ENCODE results near the gene TSGA10IP. TPM values are rescaled to one million over a fixed set of nuclear protein-coding genes. Genes with fewer than 3 reads are reported as not detected.

TSGA10IP gene
- total RNA-seq, 1 donor from 2014 or later = not detected

DNA sequence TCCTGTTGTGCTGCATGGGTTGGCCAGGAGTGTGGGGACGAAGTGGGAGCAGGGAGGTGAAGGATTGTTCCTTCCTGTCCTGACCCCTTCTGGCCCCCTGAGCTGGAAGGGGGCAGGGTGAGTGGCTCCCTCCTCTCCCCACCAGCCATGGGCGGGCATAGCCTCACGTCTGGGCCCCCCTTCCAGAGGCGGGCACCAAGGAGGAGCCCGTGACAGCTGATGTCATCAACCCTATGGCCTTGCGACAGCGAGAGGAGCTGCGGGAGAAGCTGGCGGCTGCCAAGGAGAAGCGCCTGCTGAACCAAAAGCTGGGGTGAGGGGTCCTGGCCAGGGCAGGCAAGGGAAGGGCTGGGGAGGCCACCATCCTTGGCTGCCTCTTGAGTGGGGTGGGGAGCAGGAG, 19.6 kb downstream of the TSGA10IP start:
- Mint-ChIP-seq H3K27me3 (no peaks in the 10 kb centered on the region), H3K4me3 (ENCODE audit: low read depth) (no peak overlapping the region), H3K4me1 (ENCODE audit: low read depth) (peaks cover 15% of the 10 kb centered on the region), H3K27ac (no peak overlapping the region), H3K36me3 (ENCODE audit: insufficient read depth) (peaks cover 14% of the 10 kb centered on the region), H3K9me3 (ENCODE audit: low read depth) (no peaks in the 10 kb centered on the region)
- DNase-seq (ENCODE audit: low spot score, unreplicated experiment) = no peak
- TF ChIP-seq CTCF (IDR thresholded peaks at IDR 0.05; ENCODE audit: unreplicated experiment) = no peak

GRCh38 chr11:65965986-65966762, 20.9 kb downstream of the TSGA10IP start:
- no peak for DNase-seq (ENCODE audit: low spot score, unreplicated experiment)
- Mint-ChIP-seq H3K4me1 (ENCODE audit: low read depth) (peaks cover 13% of the 10 kb centered on the region), H3K27ac (no peak overlapping the region), H3K36me3 (ENCODE audit: insufficient read depth) (peaks cover 17% of the 10 kb centered on the region), H3K27me3 (no peaks in the 10 kb centered on the region), H3K9me3 (ENCODE audit: low read depth) (no peaks in the 10 kb centered on the region), H3K4me3 (ENCODE audit: low read depth) (no peak overlapping the region)
- TF ChIP-seq CTCF (IDR thresholded peaks at IDR 0.05; ENCODE audit: unreplicated experiment) = no peak

DNA sequence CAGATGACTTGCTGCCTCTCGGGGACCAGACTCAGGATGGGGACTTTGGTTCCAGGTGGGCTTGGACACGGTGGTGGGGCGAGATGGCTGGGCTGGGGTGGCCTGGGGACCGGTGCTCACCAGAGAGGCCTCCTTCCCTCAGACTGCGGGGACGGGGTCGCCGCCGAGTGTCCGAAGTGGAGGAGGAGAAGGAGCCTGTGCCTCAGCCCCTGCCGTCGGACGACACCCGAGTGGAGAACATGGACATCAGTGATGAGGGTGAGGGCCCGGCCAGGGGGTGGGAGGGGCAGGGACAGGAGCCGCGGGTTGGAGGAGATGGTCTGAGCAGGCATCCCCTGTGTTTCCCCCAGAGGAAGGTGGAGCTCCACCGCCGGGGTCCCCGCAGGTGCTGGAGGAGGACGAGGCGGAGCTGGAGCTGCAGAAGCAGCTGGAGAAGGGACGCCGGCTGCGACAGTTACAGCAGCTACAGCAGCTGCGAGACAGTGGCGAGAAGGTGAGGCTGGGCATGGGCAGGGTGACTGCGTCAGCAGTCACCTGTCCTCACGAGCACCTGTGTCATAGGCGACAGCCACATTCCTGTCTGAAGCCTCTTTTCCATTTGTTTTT, 22.2 kb downstream of the TSGA10IP start:
- Mint-ChIP-seq H3K9me3 (ENCODE audit: low read depth) (no peaks in the 10 kb centered on the region), H3K27ac (no peak overlapping the region)
- no peak for DNase-seq (ENCODE audit: low spot score, unreplicated experiment)

GRCh38 chr11:65968600-65969482, 23.6 kb downstream of the TSGA10IP start:
- H3K4me1 Mint-ChIP-seq (ENCODE audit: low read depth) = no peaks in the 10 kb centered on the region
- H3K27ac Mint-ChIP-seq = peak overlapping the region; percentile 50
- H3K9me3 Mint-ChIP-seq (ENCODE audit: low read depth) = no peaks in the 10 kb centered on the region
- H3K36me3 Mint-ChIP-seq (ENCODE audit: insufficient read depth) = peaks cover 23% of the 10 kb centered on the region
- no peak for DNase-seq (ENCODE audit: low spot score, unreplicated experiment)
- H3K27me3 Mint-ChIP-seq = no peaks in the 10 kb centered on the region
- no peak for TF ChIP-seq CTCF (IDR thresholded peaks at IDR 0.05; ENCODE audit: unreplicated experiment)
- no peak overlapping the region for H3K4me3 Mint-ChIP-seq (ENCODE audit: low read depth)

More for the DNA sequence above, 22.2 kb downstream of the TSGA10IP start:
- Mint-ChIP-seq H3K27me3 (no peaks in the 10 kb centered on the region), H3K4me3 (ENCODE audit: low read depth) (no peak overlapping the region), H3K4me1 (ENCODE audit: low read depth) (peaks cover 8% of the 10 kb centered on the region), H3K36me3 (ENCODE audit: insufficient read depth) (peaks cover 22% of the 10 kb centered on the region)
- TF ChIP-seq CTCF (IDR thresholded peaks at IDR 0.05; ENCODE audit: unreplicated experiment) = no peak

DNA sequence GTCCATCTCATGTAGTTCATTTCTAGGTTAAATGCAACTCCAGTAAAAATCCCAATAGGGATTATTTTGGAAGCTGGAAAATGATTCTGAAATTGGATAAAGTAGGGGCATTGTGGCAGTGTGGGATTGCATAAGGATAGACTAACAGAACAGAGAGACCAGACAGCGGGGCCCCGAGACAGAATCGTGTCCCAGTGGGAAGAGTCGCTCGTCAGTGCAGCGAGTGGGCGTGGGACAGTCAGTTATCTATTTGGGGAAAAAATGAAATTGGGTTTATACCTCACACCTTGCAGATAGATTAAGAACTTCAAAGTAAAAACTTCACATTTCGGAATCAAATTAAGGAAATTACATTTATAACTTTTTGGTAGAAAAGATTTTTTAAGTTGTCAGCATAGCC, 26.8 kb downstream of the TSGA10IP start:
- Mint-ChIP-seq H3K27me3 (no peaks in the 10 kb centered on the region), H3K4me3 (ENCODE audit: low read depth) (no peak overlapping the region), H3K9me3 (ENCODE audit: low read depth) (no peaks in the 10 kb centered on the region), H3K36me3 (ENCODE audit: insufficient read depth) (peaks cover 19% of the 10 kb centered on the region), H3K27ac (no peak overlapping the region), H3K4me1 (ENCODE audit: low read depth) (no peaks in the 10 kb centered on the region)
- TF ChIP-seq CTCF (IDR thresholded peaks at IDR 0.05; ENCODE audit: unreplicated experiment) = no peak
- DNase-seq (ENCODE audit: low spot score, unreplicated experiment) = no peak
